GM19023 (cell line): ENCODE data around the gene BASP1.
"Not testable (repeated sequence)": the region's sequence is repeated elsewhere in the genome, so short reads cannot be mapped to it uniquely, and the experiment has no call there.

Source experiments
- ATAC-seq: cut with Tn5 transposase; IDR thresholded peaks from one replicate; pipeline ENCODE4 v1.9.1; 2021; ENCODE audit warnings: mild to moderate bottlenecking, moderate library complexity; ENCODE audit not compliant: unreplicated experiment

BASP1 gene

GRCh38 chr5:17287501-17288155 is 70.2 kb downstream of the BASP1 start:
- ATAC-seq: no peak

DNA sequence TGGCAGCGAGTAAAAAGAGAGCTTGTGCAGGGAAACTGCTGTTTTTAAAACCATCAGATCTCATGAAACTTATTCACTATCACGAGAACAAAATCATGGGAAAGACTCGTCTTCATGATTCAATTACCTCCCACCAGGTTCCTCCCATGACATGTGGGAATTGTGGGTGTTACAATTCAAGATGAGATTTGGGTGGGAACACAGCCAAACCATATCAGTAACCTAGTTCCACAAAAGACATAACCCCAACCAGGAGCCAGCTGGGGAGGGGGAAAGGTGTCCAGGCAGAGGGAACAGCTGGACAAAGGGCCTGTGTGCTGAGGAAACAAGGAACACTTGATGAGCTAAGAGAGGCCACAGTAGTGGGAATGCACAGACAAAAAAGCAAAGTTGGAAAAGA is 71.1 kb downstream of the BASP1 start:
- no peak for ATAC-seq

DNA sequence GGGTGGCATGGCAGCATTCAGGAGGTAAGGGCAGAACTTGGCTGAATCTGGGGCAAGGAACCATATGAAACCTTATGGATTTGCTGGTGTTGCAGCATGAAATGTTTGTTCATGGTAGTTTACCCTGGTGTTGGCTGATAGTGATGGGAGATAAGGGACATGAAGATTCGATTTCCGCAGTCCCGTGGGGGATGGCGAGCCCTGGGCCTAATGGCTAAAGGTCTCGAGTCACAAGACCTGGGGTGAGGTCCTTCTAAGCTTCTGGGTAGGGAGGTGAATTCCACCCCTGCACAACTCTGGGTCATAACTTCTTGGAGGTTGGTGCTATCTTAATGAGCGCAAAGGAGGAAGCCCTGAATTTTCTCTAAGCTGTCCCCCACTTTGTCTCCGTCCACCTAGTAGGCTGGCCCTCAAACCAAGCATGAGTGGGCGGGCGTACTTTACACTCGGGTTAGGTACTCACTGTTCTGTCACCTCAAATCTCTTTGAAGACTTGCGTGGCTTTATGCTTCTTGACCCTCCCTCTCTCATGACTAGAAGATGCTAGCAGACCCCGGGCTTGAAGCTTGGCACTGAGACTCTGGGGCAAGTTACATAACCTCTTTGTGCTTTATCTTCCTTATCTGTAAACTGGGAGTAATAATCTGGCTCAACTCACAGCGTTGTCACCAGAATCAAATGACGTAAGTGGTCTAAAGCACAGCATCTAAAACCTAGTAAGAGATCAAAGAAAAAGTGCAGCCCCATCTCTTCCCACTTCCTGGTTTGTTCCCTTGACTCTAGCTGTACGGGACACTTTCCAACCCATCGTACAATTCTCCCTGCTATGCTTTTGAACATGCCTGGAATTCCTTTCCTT is 72.5 kb downstream of the BASP1 start:
- ATAC-seq: no peak

DNA sequence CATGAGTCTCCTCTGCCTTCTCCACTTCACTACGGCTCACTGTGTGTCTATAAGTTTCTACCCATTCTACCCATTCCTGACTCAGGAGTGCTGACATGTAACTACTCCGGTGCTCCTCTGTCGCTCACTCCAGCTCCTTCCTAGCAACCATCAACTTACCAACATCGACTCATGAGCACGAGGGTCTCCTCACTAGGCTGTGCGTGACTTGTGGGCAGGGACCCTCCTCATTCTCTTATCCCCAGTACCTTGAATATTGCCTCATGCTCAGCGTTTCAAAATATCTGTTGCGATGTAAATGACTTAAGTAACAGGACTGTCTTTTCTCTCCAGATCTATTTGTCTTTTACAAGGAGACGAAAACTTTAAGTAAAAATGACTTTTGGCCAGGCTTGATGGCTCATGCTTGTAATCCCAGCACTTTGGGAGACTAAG is 73.1 kb downstream of the BASP1 start:
- ATAC-seq: no peak

DNA sequence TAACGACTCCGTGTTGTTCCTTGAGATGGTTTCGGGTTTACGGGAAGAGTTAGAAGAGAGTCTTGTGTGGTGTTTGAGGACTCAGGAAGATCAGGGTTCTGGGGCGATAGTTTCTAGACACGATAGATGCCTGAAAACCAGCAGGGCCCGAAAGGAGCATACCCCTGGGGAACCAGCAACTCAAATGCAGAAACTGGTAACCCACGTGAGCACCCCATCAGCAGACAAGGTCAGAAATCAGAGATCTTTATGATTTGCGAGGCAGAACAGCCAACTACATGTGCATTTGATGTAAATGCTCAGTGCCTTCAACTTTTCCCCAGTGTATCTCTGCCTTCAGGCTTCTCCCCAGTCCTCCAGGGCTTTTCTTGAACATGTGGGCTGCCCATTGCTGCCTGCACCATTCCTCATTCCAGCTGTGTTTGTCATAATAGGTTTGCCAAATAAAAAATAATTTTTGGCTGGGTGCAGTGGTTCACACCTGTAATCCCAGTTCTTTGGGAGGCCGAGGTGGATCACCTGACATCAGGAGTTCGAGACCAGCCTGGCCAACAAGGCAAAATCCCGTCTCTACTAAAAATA is 75.1 kb downstream of the BASP1 start:
- ATAC-seq: no peak

- ATAC-seq: no peak
Observed at GRCh38 chr5:17294639-17295311, 77.3 kb downstream of the BASP1 start.

DNA sequence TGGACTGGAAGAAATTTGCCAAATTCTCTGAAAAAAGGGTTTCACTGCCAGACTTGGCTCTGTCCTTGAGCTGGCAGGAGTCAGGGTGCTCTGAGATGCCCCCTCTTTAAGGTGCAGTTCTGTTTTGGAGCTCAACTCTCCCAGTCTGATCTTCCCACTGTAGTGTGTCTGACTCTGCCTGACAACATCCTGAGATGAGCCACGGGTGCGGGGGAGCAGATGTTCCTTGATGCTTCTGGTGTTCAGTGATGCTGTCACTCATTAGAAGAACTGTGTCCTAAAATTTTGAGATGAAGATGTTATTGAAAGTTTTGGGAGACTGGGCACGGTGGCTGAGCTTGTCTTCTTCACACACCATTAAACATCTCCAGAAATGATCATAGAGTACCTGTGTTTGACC is 78.2 kb downstream of the BASP1 start:
- no peak for ATAC-seq

GRCh38 chr5:17302106-17302505 is 84.7 kb downstream of the BASP1 start:
- ATAC-seq: no peak

DNA sequence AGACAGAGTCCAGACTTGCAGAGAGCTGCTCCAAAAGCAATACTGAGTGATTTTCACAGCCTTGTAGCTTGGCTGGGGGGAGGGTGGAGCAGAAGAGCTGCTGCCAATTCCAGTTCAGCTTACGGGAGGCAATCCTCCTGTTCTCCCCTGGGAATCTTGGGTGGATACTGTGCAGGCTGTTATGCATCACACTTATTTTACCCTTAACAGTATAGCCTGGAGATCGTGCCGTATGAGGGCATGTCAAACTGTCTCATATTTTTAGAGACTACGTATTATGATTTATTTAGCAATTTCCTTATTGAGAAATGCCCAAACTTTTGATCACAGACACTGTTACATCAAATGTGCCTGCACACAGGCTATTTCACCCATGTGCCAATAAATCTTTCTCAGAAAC is 85.2 kb downstream of the BASP1 start:
- no peak for ATAC-seq

DNA sequence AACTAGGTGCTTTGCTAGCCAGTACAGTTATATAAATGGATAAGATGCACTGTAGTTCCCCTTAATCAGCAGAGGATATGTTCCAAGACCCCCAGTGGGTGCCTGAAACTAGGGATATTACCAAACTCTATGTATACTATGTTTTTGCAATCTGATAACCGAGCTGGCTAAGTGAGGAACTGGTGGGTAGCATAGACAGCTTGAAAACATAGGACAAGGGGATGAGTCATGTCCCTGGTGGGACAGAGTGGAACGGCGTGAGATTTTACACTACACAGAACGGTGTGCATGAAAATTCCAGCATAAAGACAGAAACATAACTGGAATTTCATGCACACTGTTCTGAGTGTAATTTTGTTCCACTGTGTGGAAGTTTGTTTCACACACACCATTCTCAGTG is 86.9 kb downstream of the BASP1 start:
- ATAC-seq: no peak

DNA sequence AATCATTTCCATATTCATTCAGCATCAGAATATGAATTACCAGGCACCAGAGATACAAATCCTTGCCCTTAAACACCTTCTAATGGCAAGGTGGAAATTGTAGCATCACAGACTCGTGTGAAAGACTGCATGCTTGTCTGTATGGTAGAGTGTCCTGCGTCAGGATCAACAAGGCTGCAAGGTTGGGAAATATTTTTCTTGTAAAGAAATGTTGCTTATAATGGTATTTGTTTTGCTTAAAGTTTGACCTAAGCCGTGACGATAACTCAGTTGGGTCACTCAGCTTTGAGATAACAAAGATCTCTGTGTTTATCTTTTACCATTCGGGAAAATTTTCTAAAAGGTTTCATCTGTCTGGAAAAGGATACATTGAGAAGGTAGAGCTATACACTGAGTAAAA is 87.6 kb downstream of the BASP1 start:
- ATAC-seq: no peak

GRCh38 chr5:17305964-17306725 is 88.7 kb downstream of the BASP1 start:
- ATAC-seq: no peak

DNA sequence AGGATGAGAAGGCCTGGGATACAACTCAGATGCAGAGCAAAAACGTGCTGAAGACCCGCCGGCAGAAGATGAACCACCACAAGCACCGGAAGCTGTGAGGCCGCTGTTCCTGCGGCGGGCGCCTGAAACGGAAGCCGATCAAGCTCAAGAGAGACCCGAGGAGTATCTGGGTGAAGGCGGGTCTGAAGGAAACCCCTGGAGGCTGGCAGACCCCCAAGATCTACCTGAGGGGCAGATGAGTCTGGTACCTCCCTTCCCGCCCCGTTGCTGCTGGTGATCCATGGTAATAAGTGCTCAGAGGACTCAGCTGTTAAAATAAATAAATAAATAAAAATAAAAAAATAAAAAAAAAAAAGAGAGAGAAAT is 89.3 kb downstream of the BASP1 start:
- ATAC-seq: no peak

DNA sequence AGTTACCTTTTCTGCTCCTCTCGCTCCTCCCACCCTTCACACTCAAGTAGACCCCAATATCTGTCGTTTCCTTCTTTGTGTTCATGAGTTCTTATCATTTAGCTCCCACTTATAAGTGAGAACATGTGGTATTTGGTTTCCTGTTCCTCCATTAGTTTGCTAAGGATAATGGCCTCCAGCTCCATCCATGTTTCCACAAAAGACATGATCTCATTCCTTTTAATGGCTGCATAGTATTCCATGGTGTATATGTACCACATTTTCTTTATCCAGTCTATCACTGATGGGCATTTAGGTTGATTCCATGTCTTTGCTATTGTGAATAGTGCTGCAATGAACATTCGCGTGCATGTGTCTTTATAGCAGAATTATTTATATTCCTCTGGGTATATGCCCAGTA is 90.0 kb downstream of the BASP1 start:
- not testable (repeated sequence) for ATAC-seq

DNA sequence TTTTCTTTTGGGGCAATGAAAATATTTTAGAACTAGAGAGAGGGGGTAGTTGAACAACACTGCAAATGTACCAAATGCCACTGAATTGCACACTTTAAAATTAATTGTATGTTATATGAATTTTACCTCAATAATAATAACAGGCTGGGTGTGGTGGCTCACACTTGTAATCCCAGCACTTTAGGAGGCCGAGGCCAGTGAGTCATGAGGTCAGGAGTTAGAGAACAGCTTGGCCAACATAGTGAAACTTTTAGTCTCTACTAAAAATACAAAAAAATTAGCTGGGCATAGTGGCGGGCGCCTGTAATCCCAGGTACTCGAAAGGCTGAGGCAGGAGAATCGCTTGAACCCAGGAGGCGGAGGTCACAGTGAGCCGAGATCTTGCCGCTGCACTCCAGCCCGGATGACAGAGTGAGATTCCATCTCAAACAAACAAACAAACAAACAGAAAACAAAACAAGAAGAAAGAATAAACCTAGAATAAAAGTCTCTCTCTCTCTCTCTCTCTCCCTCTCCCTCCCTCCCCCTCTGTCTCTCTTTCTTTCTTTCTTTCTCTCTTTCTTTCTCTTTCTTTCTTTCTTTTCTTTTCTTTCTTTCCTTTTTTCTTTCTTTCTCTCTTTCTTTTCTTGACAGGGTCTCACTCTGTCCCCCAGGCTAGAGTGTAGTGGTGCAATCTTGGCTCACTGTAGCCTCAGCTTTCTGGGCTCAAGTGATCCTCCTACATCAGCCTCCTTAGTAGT is 91.1 kb downstream of the BASP1 start:
- ATAC-seq: no peak

DNA sequence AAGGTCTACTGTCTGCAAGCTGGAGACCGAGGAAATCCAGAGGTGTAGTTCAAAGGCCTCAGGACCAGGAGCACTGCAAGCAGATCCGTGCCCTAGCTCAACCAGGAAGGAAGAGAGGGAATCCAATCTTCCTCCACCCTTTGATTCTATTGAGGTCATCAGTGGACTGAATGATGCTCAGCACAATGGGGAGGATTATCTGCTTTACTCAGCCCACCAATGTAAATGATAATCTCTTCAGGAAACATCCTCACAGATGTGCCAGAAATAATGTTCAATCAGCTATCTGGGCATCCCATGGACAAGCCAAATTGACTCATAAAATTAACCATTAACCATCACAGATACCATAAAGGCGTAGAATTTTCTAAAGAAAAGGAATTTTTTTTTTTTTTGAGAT is 92.0 kb downstream of the BASP1 start:
- ATAC-seq: no peak

DNA sequence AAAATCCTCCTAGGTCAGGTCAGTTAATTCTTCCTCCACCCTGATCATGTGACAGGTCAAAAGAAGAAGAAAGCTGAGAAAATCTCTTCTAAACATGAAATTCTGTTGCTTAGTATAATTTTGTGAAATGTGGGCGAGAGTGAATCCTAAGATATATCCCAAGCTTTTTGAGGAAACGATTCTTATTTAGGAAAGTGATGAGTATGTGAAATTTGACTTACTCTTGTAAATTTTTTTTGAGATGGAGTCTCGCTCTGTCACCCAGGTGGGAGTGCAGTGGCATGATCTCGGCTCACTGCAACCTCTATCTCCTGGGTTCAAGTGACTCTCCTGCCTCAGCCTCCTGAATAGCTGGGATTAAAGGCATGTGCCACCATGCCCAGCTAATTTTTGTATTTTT is 93.1 kb downstream of the BASP1 start:
- not testable (repeated sequence) for ATAC-seq

- ATAC-seq: not testable (repeated sequence)
Observed at GRCh38 chr5:17311811-17312210, 94.4 kb downstream of the BASP1 start.

DNA sequence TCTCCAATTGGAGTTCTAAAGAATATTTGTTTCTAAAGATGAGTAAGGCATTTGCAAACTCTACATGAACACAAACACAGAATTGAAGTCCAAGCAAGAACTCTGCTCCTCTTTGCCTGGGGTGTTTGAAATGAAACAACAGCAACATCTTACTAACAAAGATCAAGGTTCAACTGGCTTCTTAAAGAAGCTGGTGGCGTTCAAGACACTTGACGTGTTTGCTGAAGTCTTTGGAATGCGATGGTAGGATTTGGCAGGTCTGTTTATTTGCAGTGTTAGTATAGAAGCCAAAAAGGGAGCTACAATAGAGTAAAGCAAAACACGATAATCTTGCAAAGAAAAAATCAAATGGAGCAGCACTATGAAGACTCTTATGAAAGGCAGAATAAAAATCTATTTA is 94.9 kb downstream of the BASP1 start:
- ATAC-seq: no peak

- no peak for ATAC-seq
Observed at GRCh38 chr5:17314907-17315471, 97.6 kb downstream of the BASP1 start.
